Right lobe of liver (tissue), 4 donors: Measurements from ENCODE around the gene PLXNC1.

Experiments used
- POLR2A ChIP-seq: fragments of 450-650 bp; IDR thresholded peaks from one replicate; pipeline ENCODE4 v1.6.1; 2017; ENCODE audit warnings: antibody characterized with exemption, mild to moderate bottlenecking
- TF ChIP-seq, protein P1 (sequence below), 4 donors: fragments of 200-600 bp in 3 of 4; fragments of 450-650 bp in 1 of 4; IDR thresholded peaks; one replicate each; pipeline versions ENCODE4 v1.5.1 to v1.8.0; 2016 to 2022; ENCODE audit warnings: antibody characterized with exemption in 4 of 4, mild to moderate bottlenecking in 2 of 4
- donor health status: DM: no; HTN: no; CAD: no.
- donor health status: DM: no; HTN: no; CAD: no.
- donor health status: DM: no; HTN: yes; CAD: no.

DNA sequence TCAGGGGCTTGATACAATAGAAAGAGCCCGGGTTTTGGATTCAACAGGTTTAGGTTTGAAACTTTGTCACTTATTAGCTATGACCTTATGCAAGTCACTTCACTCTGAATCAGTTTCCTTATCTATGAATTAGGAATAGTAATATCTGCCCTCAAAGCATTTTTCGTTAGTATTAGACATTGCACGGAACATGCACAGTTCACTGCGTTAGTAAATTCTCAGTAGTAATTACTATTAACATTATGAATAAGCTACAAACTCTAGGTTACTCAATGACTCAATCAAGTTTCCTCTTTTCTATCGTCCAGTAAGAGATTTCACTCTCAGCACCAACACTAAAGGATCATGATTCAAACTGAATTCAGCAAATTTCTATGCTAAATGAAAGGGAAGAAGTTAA lies 161.0 kb downstream of the PLXNC1 start:
- TF ChIP-seq, protein P1, sequence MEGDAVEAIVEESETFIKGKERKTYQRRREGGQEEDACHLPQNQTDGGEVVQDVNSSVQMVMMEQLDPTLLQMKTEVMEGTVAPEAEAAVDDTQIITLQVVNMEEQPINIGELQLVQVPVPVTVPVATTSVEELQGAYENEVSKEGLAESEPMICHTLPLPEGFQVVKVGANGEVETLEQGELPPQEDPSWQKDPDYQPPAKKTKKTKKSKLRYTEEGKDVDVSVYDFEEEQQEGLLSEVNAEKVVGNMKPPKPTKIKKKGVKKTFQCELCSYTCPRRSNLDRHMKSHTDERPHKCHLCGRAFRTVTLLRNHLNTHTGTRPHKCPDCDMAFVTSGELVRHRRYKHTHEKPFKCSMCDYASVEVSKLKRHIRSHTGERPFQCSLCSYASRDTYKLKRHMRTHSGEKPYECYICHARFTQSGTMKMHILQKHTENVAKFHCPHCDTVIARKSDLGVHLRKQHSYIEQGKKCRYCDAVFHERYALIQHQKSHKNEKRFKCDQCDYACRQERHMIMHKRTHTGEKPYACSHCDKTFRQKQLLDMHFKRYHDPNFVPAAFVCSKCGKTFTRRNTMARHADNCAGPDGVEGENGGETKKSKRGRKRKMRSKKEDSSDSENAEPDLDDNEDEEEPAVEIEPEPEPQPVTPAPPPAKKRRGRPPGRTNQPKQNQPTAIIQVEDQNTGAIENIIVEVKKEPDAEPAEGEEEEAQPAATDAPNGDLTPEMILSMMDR (IDR thresholded peaks at IDR 0.05) = no peak
- no peak for TF ChIP-seq POLR2A
